Caco-2 (cell line): ENCODE data around the gene SPINK14. TPM values are rescaled to one million over a fixed set of nuclear protein-coding genes. Genes with fewer than 3 reads are reported as not detected.

Experiments
- Bru-seq: library from RNA; stranded (reverse); fragments of 400-500 nt; gene quantifications from one replicate; lab custom pipeline; 2021; lab: Mats Ljungman, UMichigan
- BruChase-seq, 2 experiments: library from RNA; stranded (reverse); fragments of 400-500 nt; gene quantifications; one replicate each; lab custom pipeline; 2021; lab: Mats Ljungman, UMichigan
- BruUV-seq: library from RNA; stranded (reverse); fragments of 400-500 nt; replicated peaks from 2 replicates; lab custom pipeline; 2021; lab: Mats Ljungman, UMichigan
- CTCF ChIA-PET: fragments of 300-600 bp; sonication (Branson Sonifier 250); formaldehyde crosslinking; loops from one replicate; lab custom pipeline; 2022; ENCODE audit warnings: antibody characterized with exemption; lab: Charles Lee
- POLR2A ChIA-PET: fragments of 300-600 bp; sonication (Branson Sonifier 250); formaldehyde crosslinking; loops from one replicate; lab custom pipeline; 2022; ENCODE audit warnings: antibody characterized with exemption; lab: Charles Lee
- DNase-seq, 2 experiments: peaks; one replicate each; pipeline versions ENCODE4 v3.0.0 to v3.0.0-alpha.2; 2020 to 2022
- H3K27me3 ChIP-seq: replicated peaks from 2 replicates; pipeline ENCODE4 v1.6.0; 2011; ENCODE audit warnings: low read length; ENCODE audit not compliant: control insufficient read depth, insufficient read depth
- H3K36me3 ChIP-seq: 2 replicates; pipeline ENCODE4 v1.5.1; 2011; ENCODE audit warnings: low read length; ENCODE audit not compliant: control insufficient read depth, insufficient read depth
- H3K4me1 ChIP-seq: fragments of 250-450 bp; sonication (Bioruptor Pico); 2 replicates; pipeline ENCODE4 v1.5.1; 2020; ENCODE audit warnings: mild to moderate bottlenecking
- H3K4me3 ChIP-seq: 2 replicates; pipeline ENCODE4 v1.5.1; 2011; ENCODE audit warnings: low read depth, mild to moderate bottlenecking, control low read depth, low read length
- H3K9me3 ChIP-seq: fragments of 250-450 bp; sonication (Bioruptor Pico); 2 replicates; pipeline ENCODE4 v1.5.1; 2020; ENCODE audit warnings: mild to moderate bottlenecking, moderate library complexity
- H3K27ac Mint-ChIP-seq: one replicate; pipeline ENCODE4 v1.8.0; 2022; ENCODE audit warnings: mixed read lengths; ENCODE audit not compliant: unreplicated experiment
- H3K27me3 Mint-ChIP-seq: one replicate; pipeline ENCODE4 v1.8.0; 2022; ENCODE audit warnings: mixed read lengths; ENCODE audit not compliant: insufficient read depth, unreplicated experiment
- H3K36me3 Mint-ChIP-seq: one replicate; pipeline ENCODE4 v1.8.0; 2022; ENCODE audit warnings: mild to moderate bottlenecking, mixed read lengths; ENCODE audit not compliant: insufficient read depth, unreplicated experiment
- H3K4me1 Mint-ChIP-seq: one replicate; pipeline ENCODE4 v1.8.0; 2022; ENCODE audit warnings: low read depth, mixed read lengths; ENCODE audit not compliant: unreplicated experiment
- H3K4me3 Mint-ChIP-seq: one replicate; pipeline ENCODE4 v1.8.0; 2022; ENCODE audit warnings: mild to moderate bottlenecking, moderate library complexity, mixed read lengths; ENCODE audit not compliant: unreplicated experiment
- H3K9me3 Mint-ChIP-seq: one replicate; pipeline ENCODE4 v1.8.0; 2022; ENCODE audit warnings: mixed read lengths; ENCODE audit not compliant: unreplicated experiment
- CTCF ChIP-seq, 2 experiments: fragments of 200-600 bp in 1 of 2; IDR thresholded peaks; 1 replicate in 1 of 2; 2 replicates in 1 of 2; pipeline versions ENCODE4 v1.5.1 to v1.8.0; 2011 to 2022; ENCODE audit warnings: antibody characterized with exemption in 1 of 2, control low read depth in 1 of 2, inconsistent platforms in 1 of 2, low read depth in 1 of 2, low read length in 1 of 2, mild to moderate bottlenecking in 1 of 2, moderate library complexity in 1 of 2; ENCODE audit not compliant: insufficient read depth in 1 of 2, severe bottlenecking in 1 of 2, unreplicated experiment in 1 of 2
- intact Hi-C: fragments of 100-400 bp; cut with micrococcal nuclease; formaldehyde crosslinking; loops from one replicate; pipeline ENCODE4 v1.10.0; 2022; ENCODE audit not compliant: unreplicated experiment
- long read RNA-seq: library from polyadenylated mRNA; stranded (forward); transcript quantifications from one replicate; pipeline ENCODE4 v2.0.0, GENCODE V29; 2022
- total RNA-seq: library from RNA; stranded (reverse); gene quantifications from 2 replicates; pipeline ENCODE4 v1.2.3, GENCODE V29; 2022

SPINK14 gene
- total RNA-seq (not detected in 2 replicates), Bru-seq, nascent RNA (percentile 15 among the genes with signal in this experiment), BruChase-seq, experiment 1, labeled RNA remaining after a 2-hour chase (percentile 29 among the genes with signal in this experiment), BruChase-seq, experiment 2, labeled RNA remaining after a 6-hour chase (not detected)
- long read RNA-seq = 0 reads

GRCh38 chr5:148168246-148168645 lies at the start of gene SPINK14:
Gene SPINK14, plus strand, starts transcription at chr5:148168546. Its CDS starts 1,187 bp downstream, at chr5:148169733.
- BruUV-seq = no TSS peak
- no peak for DNase-seq
- no peak within 1 kb of the TSS for H3K4me3 Mint-ChIP-seq
- CTCF ChIA-PET = no interaction called here
- intact Hi-C loops = no loop called here
- no peaks in the 10 kb centered on the region for H3K36me3 Mint-ChIP-seq
- no peak for TF ChIP-seq CTCF (IDR thresholded peaks at IDR 0.05; ENCODE audit: insufficient read depth in 1 of 2, low read depth in 1 of 2, low read length in 1 of 2, severe bottlenecking in 1 of 2, unreplicated experiment in 1 of 2)
- H3K4me3 ChIP-seq = no peak within 1 kb of the TSS
- H3K4me1 ChIP-seq = peaks cover 9% of the 10 kb centered on the region; the same call in 1 of the 2 replicates
- H3K27me3 Mint-ChIP-seq = no peaks in the 10 kb centered on the region
- no peaks in the 10 kb centered on the region for H3K9me3 Mint-ChIP-seq
- H3K4me1 Mint-ChIP-seq = peaks cover under 1% of the 10 kb centered on the region
- no peaks in the 10 kb centered on the region for H3K27me3 ChIP-seq
- H3K36me3 ChIP-seq = no peaks in the 10 kb centered on the region
- H3K9me3 ChIP-seq = no peaks in the 10 kb centered on the region
- no peak within 1 kb of the TSS for H3K27ac Mint-ChIP-seq
- POLR2A ChIA-PET = no interaction called here

DNA sequence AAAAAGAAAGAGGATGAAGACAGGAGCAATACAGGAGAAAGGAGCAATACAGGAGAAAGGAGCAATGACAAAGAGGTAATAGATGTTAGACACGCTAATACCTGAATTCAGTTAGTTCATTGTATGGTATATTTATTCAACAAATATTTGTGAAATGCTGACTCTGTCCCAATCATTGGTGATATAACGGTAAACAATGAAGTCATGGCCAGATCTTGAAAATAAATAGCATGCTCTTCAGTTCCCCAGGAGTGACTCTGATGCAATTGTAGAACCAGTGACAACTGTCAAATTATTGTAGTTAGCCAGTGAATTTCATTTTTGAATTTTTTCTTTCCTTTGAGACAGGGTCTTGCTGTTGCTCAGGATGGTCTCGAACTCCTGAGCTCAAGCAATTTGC lies 48.0 kb upstream of the SPINK14 start:
- no peak for TF ChIP-seq CTCF (IDR thresholded peaks at IDR 0.05; ENCODE audit: insufficient read depth in 1 of 2, low read depth in 1 of 2, low read length in 1 of 2, severe bottlenecking in 1 of 2, unreplicated experiment in 1 of 2)
- Histone ChIP-seq H3K4me1 (peaks cover 7% of the 10 kb centered on the region; the same call in 1 of the 2 replicates), H3K36me3 (no peaks in the 10 kb centered on the region), H3K4me3 (no peak overlapping the region), H3K9me3 (no peaks in the 10 kb centered on the region; the same call in 1 of the 2 replicates), H3K27me3 (no peaks in the 10 kb centered on the region)
- POLR2A ChIA-PET = no interaction called here
- intact Hi-C loops = no loop called here
- no peaks in the 10 kb centered on the region for H3K9me3 Mint-ChIP-seq
- no peak overlapping the region for H3K4me3 Mint-ChIP-seq
- CTCF ChIA-PET = interaction anchor here (0.7 kb wide), 1 partner anchor 298 kb away, joined by 6 read pairs; no protein-coding TSS in a partner anchor
- H3K27me3 Mint-ChIP-seq = no peaks in the 10 kb centered on the region
- BruUV-seq = no TSS peak
- no peak for DNase-seq
- H3K4me1 Mint-ChIP-seq = peaks cover 9% of the 10 kb centered on the region
- H3K36me3 Mint-ChIP-seq = no peaks in the 10 kb centered on the region
- H3K27ac Mint-ChIP-seq = no peak overlapping the region

DNA sequence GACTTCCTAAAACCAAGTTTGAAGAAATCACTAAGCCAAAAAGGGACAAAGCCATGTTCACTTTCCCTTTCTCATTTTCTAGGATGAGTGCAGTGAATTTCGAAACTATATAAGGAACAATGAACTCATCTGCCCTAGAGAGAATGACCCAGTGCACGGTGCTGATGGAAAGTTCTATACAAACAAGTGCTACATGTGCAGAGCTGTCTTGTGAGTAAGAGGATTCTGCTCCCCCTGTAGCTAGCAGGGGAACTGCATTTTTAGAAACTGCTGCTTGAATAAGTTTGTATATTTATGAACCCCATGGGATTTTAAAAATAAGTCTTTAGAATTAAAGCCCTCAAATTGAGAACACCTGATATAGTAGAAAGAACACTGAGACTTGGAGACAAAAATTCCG lies 42.7 kb upstream of the SPINK14 start:
- Mint-ChIP-seq H3K36me3 (no peaks in the 10 kb centered on the region), H3K27me3 (no peaks in the 10 kb centered on the region), H3K4me3 (no peak overlapping the region), H3K9me3 (no peaks in the 10 kb centered on the region), H3K4me1 (no peaks in the 10 kb centered on the region), H3K27ac (no peak overlapping the region)
- H3K4me3 ChIP-seq = no peak overlapping the region
- H3K27me3 ChIP-seq = no peaks in the 10 kb centered on the region
- POLR2A ChIA-PET = no interaction called here
- CTCF ChIA-PET = interaction anchor here (0.6 to 0.9 kb wide), 2 partner anchors 10 to 18 kb away, joined by 3 to 4 read pairs; no protein-coding TSS in a partner anchor
- H3K9me3 ChIP-seq = no peaks in the 10 kb centered on the region
- no TSS peak for BruUV-seq
- no peaks in the 10 kb centered on the region for H3K4me1 ChIP-seq
- DNase-seq = peak in 1 of 2 experiments; percentile 19
- no peaks in the 10 kb centered on the region for H3K36me3 ChIP-seq
- peak; percentile 38 to 46 for TF ChIP-seq CTCF (IDR thresholded peaks at IDR 0.05; ENCODE audit: insufficient read depth in 1 of 2, low read depth in 1 of 2, low read length in 1 of 2, severe bottlenecking in 1 of 2, unreplicated experiment in 1 of 2)
- intact Hi-C loops = no loop called here
